NT2/D1 (cell line): Measurements from ENCODE around the gene CSNK1D.

ENCODE experiments used
- SUZ12 ChIP-seq: IDR thresholded peaks from 2 replicates; pipeline ENCODE4 v1.6.1; 2011; ENCODE audit not compliant: insufficient read length, insufficient read depth; ENCODE audit errors: extremely low read depth
- YY1 ChIP-seq: IDR thresholded peaks from 2 replicates; pipeline ENCODE4 v1.6.1; 2011; ENCODE audit not compliant: insufficient read length, insufficient read depth

DNA sequence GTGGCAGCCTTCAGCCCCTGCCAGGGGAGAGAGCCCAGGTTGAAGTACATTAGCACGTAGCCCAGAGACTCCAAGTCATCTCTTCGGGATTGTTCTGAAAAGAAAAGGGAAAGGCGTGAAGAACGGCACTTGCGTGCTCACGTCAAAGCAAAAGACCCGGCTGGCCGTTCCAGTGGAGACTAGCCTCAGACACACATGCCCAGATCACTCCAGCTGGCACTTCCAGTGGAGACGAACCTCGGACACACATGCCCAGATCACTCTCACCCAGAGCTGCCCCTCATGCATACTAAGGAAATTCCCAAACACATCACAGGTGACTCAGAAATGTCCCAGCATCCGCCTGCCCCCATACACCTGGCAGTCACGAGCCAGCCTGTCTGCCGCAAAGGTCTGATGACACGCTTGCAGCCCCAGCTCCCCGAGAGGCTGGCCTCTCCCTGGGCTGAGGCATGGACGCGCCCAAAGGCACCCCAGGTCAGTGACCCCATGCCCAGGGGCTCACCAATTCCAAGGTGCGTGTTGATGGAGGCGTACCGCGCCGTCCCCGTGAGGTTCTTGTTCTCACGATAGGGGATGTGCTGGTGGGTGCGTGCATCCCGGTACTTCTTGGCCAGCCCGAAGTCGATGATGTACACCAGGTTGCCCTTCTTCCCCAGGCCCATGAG is 20.9 kb downstream of the CSNK1D start:
- no peak for TF ChIP-seq SUZ12
- TF ChIP-seq YY1, result no peak
